Sigmoid colon (tissue), 7 donors: ENCODE data around the gene SCAMP1. TPM values are rescaled to one million over a fixed set of nuclear protein-coding genes. Genes with fewer than 3 reads are reported as not detected.
A peak's percentile ranks its signal among the peaks of the same experiment; 100 is the strongest.

Source experiments
- DNase-seq: peaks from one replicate; pipeline ENCODE4 v3.0.0-alpha.2; 2019
- H3K27ac ChIP-seq, 4 donors: fragments of 200-600 bp; sonication (generic); one replicate each; pipeline ENCODE4 v1.5.1; 2016 to 2019; ENCODE audit warnings: mild to moderate bottlenecking in 1 of 4
- H3K27me3 ChIP-seq, 3 donors: fragments of 200-600 bp; sonication (generic); one replicate each; pipeline ENCODE4 v1.5.1; 2019; ENCODE audit warnings: mild to moderate bottlenecking in 1 of 3
- H3K36me3 ChIP-seq, 4 donors: fragments of 200-600 bp; sonication (generic); one replicate each; pipeline ENCODE4 v1.5.1; 2016 to 2019
- H3K4me1 ChIP-seq, 4 donors: fragments of 200-600 bp; sonication (generic); one replicate each; pipeline ENCODE4 v1.5.1; 2017 to 2019
- H3K4me3 ChIP-seq, 4 donors: fragments of 200-600 bp; sonication (generic); one replicate each; pipeline ENCODE4 v1.5.1; 2017 to 2019; ENCODE audit warnings: mild to moderate bottlenecking in 2 of 4, moderate library complexity in 1 of 4
- H3K9me3 ChIP-seq, 4 donors: fragments of 200-600 bp in 3 of 4; sonication (generic) in 3 of 4; one replicate each; pipeline versions ENCODE4 v1.5.1 to v1.6.1; 2013 to 2019
- CTCF ChIP-seq, 4 experiments: fragments of 450-650 bp in 3 of 4; fragments of 200-600 bp in 1 of 4; IDR thresholded peaks; one replicate each; pipeline ENCODE4 v1.5.1; 2016 to 2019; ENCODE audit warnings: antibody characterized with exemption in 4 of 4, mild to moderate bottlenecking in 3 of 4, moderate library complexity in 2 of 4
- EP300 ChIP-seq, 4 donors: sonication (generic); formaldehyde crosslinking; IDR thresholded peaks; one replicate each; pipeline ENCODE4 v1.6.1; 2017; ENCODE audit warnings: antibody characterized with exemption in 4 of 4
- POLR2A ChIP-seq, 2 donors: fragments of 450-650 bp; IDR thresholded peaks; one replicate each; pipeline ENCODE4 v1.6.1; 2016; ENCODE audit warnings: antibody characterized with exemption in 2 of 2, mild to moderate bottlenecking in 2 of 2, moderate library complexity in 2 of 2
- POLR2AphosphoS5 ChIP-seq, 4 donors: sonication (generic); formaldehyde crosslinking; IDR thresholded peaks; one replicate each; pipeline ENCODE4 v1.6.1; 2017; ENCODE audit warnings: antibody characterized with exemption in 4 of 4
- WGBS, 2 donors: extraction: QIAGEN DNeasy Blood & Tissue Kit; methylation state at CpG; one replicate each; pipeline ENCODE4 v1.1.7; 2013; 5-methylcytosine and 5-hydroxymethylcytosine counted together
- intact Hi-C: fragments of 100-400 bp; cut with DNase I; formaldehyde crosslinking; loops from one replicate; pipeline ENCODE4 v1.15.1; 2023
- polyA plus RNA-seq, 3 donors: library from polyadenylated mRNA; stranded (reverse); fragments of 200-250 nt; gene quantifications; one replicate each; pipeline ENCODE4 v1.2.3, GENCODE V29; 2013
- total RNA-seq, 4 donors: library from RNA; depleted of rRNA; stranded (reverse); fragments of >200 nt; gene quantifications; one replicate each; pipeline ENCODE4 v1.1.0, GENCODE V29; 2016
- donor health status: healthy with polysubstance abuse.
- donor health status: Bipolar disorder and iron deficiency.
- donor health status: healthy.

Gene SCAMP1
- total and polyA plus RNA-seq, 7 donors, result 3.9 to 45.3 (median 31.0) TPM

- H3K27me3 ChIP-seq, result no peaks in the 10 kb centered on the region
- H3K36me3 ChIP-seq, result no peaks in the 10 kb centered on the region
- no peak for DNase-seq
- peak overlapping the region in 1 of 4 donors; percentile 51 for H3K4me3 ChIP-seq
- H3K27ac ChIP-seq, result peak overlapping the region; percentile 79 to 84 (median 83)
- peaks cover 0 to 94% (median 82%) of the 10 kb centered on the region in 4 donors for H3K4me1 ChIP-seq
- 77 to 83% methylated on average over 2 of the region's 2 CpGs for WGBS, 2 donors
- no peaks in the 10 kb centered on the region for H3K9me3 ChIP-seq
- intact Hi-C loops, result loop anchor here (10.0 kb wide), 1 partner anchor 212 kb away; the partner anchor contains the start of gene AP3B1
- TF ChIP-seq CTCF (IDR thresholded peaks at IDR 0.05), result no peak
- TF ChIP-seq EP300 (IDR thresholded peaks at IDR 0.05), result no peak
- TF ChIP-seq POLR2AphosphoS5 (IDR thresholded peaks at IDR 0.05), result peak in 1 of 4 donors; percentile 54
These were observed 146.0 kb downstream of the SCAMP1 start for GRCh38 chr5:78506261-78507024.

- no peak for DNase-seq
- Histone ChIP-seq H3K27ac (peak overlapping the region; percentile 78 to 84 (median 83)), H3K27me3 (no peaks in the 10 kb centered on the region), H3K4me3 (peak overlapping the region in 1 of 4 donors; percentile 51), H3K36me3 (no peaks in the 10 kb centered on the region), H3K4me1 (peaks cover 0 to 93% (median 80%) of the 10 kb centered on the region in 4 donors), H3K9me3 (no peaks in the 10 kb centered on the region)
- WGBS, 2 donors, result 49 to 70% methylated on average over 2 of the region's 2 CpGs
- intact Hi-C loops, result loop anchor here (10.0 kb wide), 1 partner anchor 213 kb away; the partner anchor contains the start of gene AP3B1
- TF ChIP-seq POLR2A (IDR thresholded peaks at IDR 0.05) (no peak), POLR2AphosphoS5 (IDR thresholded peaks at IDR 0.05) (no peak), EP300 (IDR thresholded peaks at IDR 0.05) (no peak), CTCF (IDR thresholded peaks at IDR 0.05) (no peak)
These were observed 147.1 kb downstream of the SCAMP1 start for GRCh38 chr5:78507531-78507930.

- Histone ChIP-seq H3K4me1 (peaks cover 0 to 86% (median 74%) of the 10 kb centered on the region in 4 donors), H3K9me3 (no peaks in the 10 kb centered on the region), H3K4me3 (peak overlapping the region in 3 of 4 donors; percentile 1 to 51 (median 49)), H3K27ac (peak overlapping the region; percentile 78 to 84 (median 82)), H3K27me3 (no peaks in the 10 kb centered on the region), H3K36me3 (no peaks in the 10 kb centered on the region)
- intact Hi-C loops, result loop anchor here (10.0 kb wide), 1 partner anchor 213 kb away; the partner anchor contains the start of gene AP3B1
- DNase-seq, result no peak
- 51 to 67% methylated on average over 3 of the region's 3 CpGs for WGBS, 2 donors
- TF ChIP-seq CTCF (IDR thresholded peaks at IDR 0.05) (no peak), POLR2A (IDR thresholded peaks at IDR 0.05) (no peak), EP300 (IDR thresholded peaks at IDR 0.05) (no peak), POLR2AphosphoS5 (IDR thresholded peaks at IDR 0.05) (no peak)
These were observed 147.9 kb downstream of the SCAMP1 start for GRCh38 chr5:78508186-78508765.

- H3K36me3 ChIP-seq, result no peaks in the 10 kb centered on the region
- H3K4me1 ChIP-seq, result peaks cover 0 to 77% (median 67%) of the 10 kb centered on the region in 4 donors
- TF ChIP-seq POLR2A (IDR thresholded peaks at IDR 0.05), result no peak
- no peak for TF ChIP-seq CTCF (IDR thresholded peaks at IDR 0.05)
- TF ChIP-seq EP300 (IDR thresholded peaks at IDR 0.05), result no peak
- no peak for TF ChIP-seq POLR2AphosphoS5 (IDR thresholded peaks at IDR 0.05)
- H3K9me3 ChIP-seq, result no peaks in the 10 kb centered on the region
- H3K27ac ChIP-seq, result peak overlapping the region; percentile 78 to 84 (median 82)
- H3K4me3 ChIP-seq, result peak overlapping the region; percentile 22 to 51 (median 46)
- 47 to 83% methylated on average over 18 of the region's 18 CpGs for WGBS, 2 donors
- H3K27me3 ChIP-seq, result no peaks in the 10 kb centered on the region
- DNase-seq, result no peak
- intact Hi-C loops, result loop anchor here (10.0 kb wide), 1 partner anchor 215 kb away; the partner anchor contains the start of gene AP3B1
These were observed 148.9 kb downstream of the SCAMP1 start for GRCh38 chr5:78509145-78509865.
